Measurements from ENCODE around the gene UGT1A6.

UGT1A6 gene

DNA sequence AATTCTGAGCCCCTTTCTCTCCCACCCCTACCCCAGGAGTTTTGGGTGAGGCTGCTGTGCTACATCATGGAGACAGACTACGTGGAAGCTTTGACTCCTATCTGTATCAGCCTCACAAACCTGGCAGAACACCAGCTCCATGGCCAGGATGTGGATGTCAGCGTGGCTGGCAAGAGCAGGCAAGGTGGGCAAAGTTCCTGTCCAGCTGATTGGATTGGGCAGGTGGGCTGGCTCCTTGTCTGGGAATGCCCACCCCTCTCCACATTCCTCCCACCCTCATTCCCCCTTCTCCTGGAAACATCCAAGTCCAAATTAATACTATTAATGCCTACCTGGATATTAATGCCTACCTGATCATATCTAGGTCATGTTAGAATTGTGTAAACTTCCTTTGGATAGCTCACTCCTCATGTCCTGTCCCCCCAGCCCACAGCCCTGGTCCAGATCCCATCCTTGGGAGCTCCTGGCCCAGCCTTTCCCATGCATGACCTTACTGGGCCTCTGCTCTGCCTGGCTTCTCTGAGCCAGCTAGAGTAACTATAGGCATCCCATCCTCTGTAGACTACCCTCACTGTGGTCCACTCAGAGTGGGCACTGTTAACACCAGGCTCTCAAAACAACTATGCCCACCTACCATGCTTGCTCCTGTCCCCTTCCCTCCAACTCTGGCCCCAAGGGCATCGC, 109.6 kb downstream of the UGT1A6 start:
- DNase-seq (ENCODE audit: low spot score), result no peak

- DNase-seq (ENCODE audit: low spot score), result no peak
Observed at GRCh38 chr2:233803292-233803911, 110.7 kb downstream of the UGT1A6 start.

- DNase-seq (ENCODE audit: low spot score), result no peak
Observed at GRCh38 chr2:233803994-233804393, 111.3 kb downstream of the UGT1A6 start.

DNA sequence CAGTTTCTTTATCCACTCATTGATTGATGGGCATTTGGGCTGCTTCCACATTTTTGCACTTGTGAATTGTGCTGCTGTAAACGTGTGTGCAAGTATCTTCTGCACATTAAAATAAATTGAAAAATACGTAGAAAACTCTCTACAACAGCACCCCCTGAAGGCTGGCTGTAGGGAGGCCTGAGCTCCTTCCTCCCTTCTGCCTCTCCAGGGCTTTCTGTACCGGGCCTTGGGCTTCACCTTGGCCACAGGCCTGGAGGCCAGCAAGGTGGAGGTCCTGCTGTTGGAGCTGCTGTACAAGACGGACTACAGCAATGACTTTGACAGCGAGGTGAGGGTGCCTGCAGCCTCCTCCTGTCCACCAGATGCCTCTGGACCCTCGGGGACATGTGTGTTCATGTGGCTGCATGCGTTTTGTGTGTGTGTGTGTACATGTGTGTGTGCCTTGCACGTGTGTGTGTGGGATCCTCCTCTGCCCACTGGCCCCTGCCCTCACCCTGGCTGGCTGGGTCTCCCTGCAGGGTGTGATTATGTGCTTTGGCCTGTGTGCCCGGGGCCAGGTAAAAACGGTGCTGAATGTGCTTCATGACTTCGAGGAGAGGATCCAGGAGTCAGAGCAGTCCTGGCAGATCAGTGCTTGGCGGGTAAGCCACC, 114.7 kb downstream of the UGT1A6 start:
- no peak for DNase-seq (ENCODE audit: low spot score)

GRCh38 chr2:233807966-233808935, 115.6 kb downstream of the UGT1A6 start:
- DNase-seq (ENCODE audit: low spot score), result no peak

DNA sequence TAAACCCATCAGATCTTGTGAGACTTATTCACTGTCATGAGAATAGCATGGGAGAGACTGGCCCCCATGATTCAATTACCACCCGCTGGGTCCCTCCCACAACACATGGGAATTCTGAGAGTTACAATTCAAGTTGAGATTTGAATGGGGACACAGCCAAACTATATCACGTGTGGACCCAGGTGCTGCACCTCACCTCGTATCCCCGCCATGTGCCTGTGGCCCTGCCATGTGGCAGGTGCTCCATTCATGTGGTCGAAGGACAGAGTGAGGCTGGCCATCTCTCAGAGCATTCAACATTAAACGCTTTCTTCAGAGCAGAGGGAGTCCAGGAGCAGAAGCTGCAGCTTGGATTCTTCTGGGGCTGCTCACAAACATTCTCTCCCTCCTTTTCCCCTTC, 117.7 kb downstream of the UGT1A6 start:
- DNase-seq (ENCODE audit: low spot score), result no peak

GRCh38 chr2:233811087-233811486, 118.4 kb downstream of the UGT1A6 start:
- DNase-seq (ENCODE audit: low spot score), result no peak

DNA sequence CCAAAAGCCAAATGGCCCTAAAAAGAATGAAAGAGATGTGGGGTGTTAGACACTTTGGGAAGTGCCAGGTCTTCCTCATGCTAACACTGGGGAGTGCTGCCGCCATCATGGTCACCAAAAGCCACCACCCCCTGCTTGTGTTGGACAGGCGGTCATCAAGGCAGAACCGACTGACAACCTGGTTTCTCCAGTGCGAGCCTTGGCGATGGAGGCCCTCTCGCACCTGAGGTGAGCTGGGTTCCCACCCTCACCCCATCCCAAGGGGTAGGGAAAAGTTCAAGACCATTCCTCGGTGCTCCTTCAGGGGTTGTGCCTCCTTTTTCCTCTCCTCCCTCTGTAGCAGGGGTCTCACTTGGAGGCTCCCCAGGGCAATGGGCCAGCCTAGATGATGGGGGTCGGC, 119.0 kb downstream of the UGT1A6 start:
- no peak for DNase-seq (ENCODE audit: low spot score)

- DNase-seq (ENCODE audit: low spot score), result no peak
Observed at GRCh38 chr2:233813236-233814055, 120.8 kb downstream of the UGT1A6 start.

DNA sequence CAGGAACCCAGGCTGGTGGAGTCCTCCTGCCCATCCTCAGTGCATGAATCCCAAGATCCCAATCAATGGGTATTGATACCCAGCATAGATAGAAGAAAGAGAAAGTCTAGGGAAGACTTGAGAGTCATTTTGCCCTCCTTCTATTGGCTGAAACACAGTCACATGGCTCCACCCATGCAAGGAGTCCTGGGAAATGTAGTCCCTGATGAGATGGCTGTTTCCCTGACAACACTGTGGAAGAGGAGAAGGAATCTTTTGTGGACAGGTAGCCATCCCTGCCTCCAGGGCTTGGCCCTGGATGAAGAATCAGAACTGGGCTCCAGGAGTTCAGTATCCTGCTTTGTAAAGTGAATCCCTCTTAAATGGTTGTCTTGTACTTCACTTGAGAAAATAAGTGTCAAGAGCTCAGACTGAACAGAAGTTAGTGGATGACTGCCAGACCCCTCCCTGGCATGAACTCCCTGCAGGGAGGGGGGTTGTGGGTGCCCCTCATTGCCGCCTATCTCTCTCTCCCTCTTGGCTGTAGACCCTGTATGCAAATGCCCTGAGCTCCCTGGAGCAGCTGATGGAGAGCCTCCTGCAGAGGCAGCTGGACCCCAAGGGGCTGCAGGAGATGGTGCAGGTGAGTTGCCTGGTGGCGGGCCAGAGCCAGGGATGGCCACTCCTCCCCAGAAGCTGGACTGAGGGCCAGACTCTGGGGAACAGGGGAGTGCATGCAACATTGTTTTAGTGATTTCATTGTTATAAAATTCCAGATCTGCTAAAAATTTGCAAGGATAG, 121.6 kb downstream of the UGT1A6 start:
- no peak for DNase-seq (ENCODE audit: low spot score)

GRCh38 chr2:233815861-233816260, 123.2 kb downstream of the UGT1A6 start:
- no peak for DNase-seq (ENCODE audit: low spot score)

DNA sequence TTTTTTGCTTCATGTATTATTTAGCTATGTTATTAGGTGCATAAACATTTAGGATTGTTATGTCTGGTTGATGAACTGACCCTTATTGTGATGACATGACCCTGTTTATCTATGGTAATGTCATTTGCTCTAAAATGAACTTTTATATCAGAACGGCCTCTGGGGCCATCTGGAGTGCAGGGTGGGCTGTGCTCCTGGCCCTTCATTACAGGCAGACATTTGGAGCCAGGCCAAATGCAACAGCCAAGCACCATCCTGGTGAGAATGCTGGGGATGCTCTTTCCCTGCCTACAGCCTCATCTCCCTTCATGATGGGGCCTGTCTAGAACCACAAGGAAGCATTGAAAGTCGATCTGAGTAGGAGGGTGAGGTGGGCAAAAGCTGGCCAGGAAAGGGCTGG, 123.6 kb downstream of the UGT1A6 start:
- no peak for DNase-seq (ENCODE audit: low spot score)

- no peak for DNase-seq (ENCODE audit: low spot score)
Observed at GRCh38 chr2:233816771-233817170, 124.1 kb downstream of the UGT1A6 start.

DNA sequence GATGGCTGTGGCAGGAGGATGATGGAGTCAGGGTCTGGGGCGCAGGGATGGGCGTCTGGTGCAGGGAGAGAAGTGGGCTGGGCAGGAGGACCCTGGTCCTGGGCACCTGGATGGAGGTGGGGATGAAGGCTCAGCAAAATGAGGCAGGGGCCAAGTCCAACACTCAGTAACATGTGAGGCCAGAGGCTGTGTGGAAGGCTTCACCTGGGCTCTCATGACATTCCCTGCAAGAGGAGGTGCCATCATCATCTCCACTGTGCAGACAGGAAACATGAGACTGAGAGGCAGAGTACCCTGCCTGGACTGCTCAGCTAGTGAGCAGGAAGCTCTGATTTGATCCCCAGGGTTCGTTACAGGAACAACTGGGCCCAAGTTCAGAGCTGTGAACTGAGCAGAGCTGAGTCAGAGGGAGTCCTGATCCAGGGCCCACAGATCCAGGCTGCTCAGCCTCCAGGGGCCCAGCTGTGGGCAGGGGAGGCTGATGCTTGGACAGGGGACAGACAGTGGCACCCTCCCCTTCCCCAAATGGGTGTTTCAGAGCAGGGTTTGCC, 124.7 kb downstream of the UGT1A6 start:
- no peak for DNase-seq (ENCODE audit: low spot score)

GRCh38 chr2:233817995-233818638, 125.4 kb downstream of the UGT1A6 start:
- DNase-seq (ENCODE audit: low spot score), result no peak

- no peak for DNase-seq (ENCODE audit: low spot score)
Observed at GRCh38 chr2:233818639-233819621, 126.2 kb downstream of the UGT1A6 start.

- DNase-seq (ENCODE audit: low spot score), result no peak
Observed at GRCh38 chr2:233819884-233820773, 127.4 kb downstream of the UGT1A6 start.

GRCh38 chr2:233820774-233821105, 128.1 kb downstream of the UGT1A6 start:
- DNase-seq (ENCODE audit: low spot score), result no peak
